K562 (cell line): Measurements from ENCODE around the gene MRLN. TPM values are rescaled to one million over a fixed set of nuclear protein-coding genes. Genes with fewer than 3 reads are reported as not detected.

Experiments used
- ATAC-seq: fragments of 200-7000 bp; cut with Tn5 transposase; 3 replicates; pipeline ENCODE4 v1.9.1; 2020; ENCODE audit warnings: moderate library complexity
- Bru-seq: library from RNA; stranded (reverse); fragments of 400-500 nt; gene quantifications from one replicate; lab custom pipeline; 2021; lab: Mats Ljungman, UMichigan
- BruChase-seq, 2 experiments: library from RNA; stranded (reverse); fragments of 400-500 nt; gene quantifications; one replicate each; lab custom pipeline; 2021; lab: Mats Ljungman, UMichigan
- BruUV-seq: library from RNA; stranded (reverse); fragments of 400-500 nt; replicated peaks from 2 replicates; lab custom pipeline; 2021; lab: Mats Ljungman, UMichigan
- CTCF ChIA-PET: fragments of 300-600 bp; formaldehyde crosslinking; extraction: SDS; loops from one replicate; lab custom pipeline; 2021; ENCODE audit warnings: low intra/inter-chr PET ratio; lab: Yijun Ruan, JAX
- POLR2A ChIA-PET: fragments of 300-600, 350-650 bp; sonication (Branson Sonifier 250); formaldehyde crosslinking; extraction: SDS; loops from one replicate; lab custom pipeline; 2021; ENCODE audit warnings: antibody characterized with exemption, inconsistent platforms; lab: Yijun Ruan, JAX
- DNase-seq, 4 experiments: peaks; one replicate each; pipeline versions ENCODE4 v3.0.0 to v3.0.0-alpha.2; 2011 to 2018; ENCODE audit warnings: low spot score in 3 of 4, mixed read lengths in 3 of 4; ENCODE audit errors: extremely low read depth in 1 of 4
- FAIRE-seq: peaks from 2 replicates; lab custom pipeline; 2011; peaks lifted over from hg19 to GRCh38; lab: Jason Lieb, UNC
- H2AFZ ChIP-seq: 2 replicates; pipeline ENCODE4 v1.6.0; 2011; ENCODE audit warnings: low read depth, low read length, control low read depth, inconsistent platforms
- H3K27ac ChIP-seq: fragments of 200-600 bp; 3 replicates; pipeline ENCODE4 v1.8.0; 2011; ENCODE audit warnings: low read depth, mild to moderate bottlenecking, control low read depth, inconsistent platforms, low read length, moderate library complexity, mixed read lengths; ENCODE audit errors: extremely low read depth
- H3K27me3 ChIP-seq, 2 experiments: fragments of 300-600 bp in 1 of 2; 2 replicates in 1 of 2; 3 replicates in 1 of 2; pipeline versions ENCODE4 v1.6.0 to v1.8.0; 2011; ENCODE audit warnings: inconsistent platforms in 2 of 2, low read length in 2 of 2, mild to moderate bottlenecking in 1 of 2, mixed read lengths in 1 of 2, moderate library complexity in 1 of 2; ENCODE audit not compliant: control insufficient read depth in 2 of 2, insufficient read depth in 2 of 2
- H3K36me3 ChIP-seq: fragments of 300-600 bp; 3 replicates; pipeline ENCODE4 v1.8.0; 2011; ENCODE audit warnings: mild to moderate bottlenecking, low read length, inconsistent platforms; ENCODE audit not compliant: control insufficient read depth, insufficient read depth
- H3K4me1 ChIP-seq, 2 experiments: fragments of 200-600 bp in 1 of 2; replicated peaks in 1 of 2; 2 replicates in 1 of 2; 3 replicates in 1 of 2; pipeline versions ENCODE4 v1.5.1 to v1.8.0; 2011; ENCODE audit warnings: inconsistent platforms in 2 of 2, low read length in 2 of 2, mild to moderate bottlenecking in 1 of 2, mixed read lengths in 1 of 2, moderate library complexity in 1 of 2; ENCODE audit not compliant: control insufficient read depth in 2 of 2, insufficient read depth in 2 of 2
- H3K4me2 ChIP-seq: 2 replicates; pipeline ENCODE4 v1.6.1; 2011; ENCODE audit warnings: low read length, control low read depth, inconsistent platforms, mixed read lengths; ENCODE audit not compliant: insufficient read depth
- H3K4me3 ChIP-seq: fragments of 200-600 bp; sonication (generic), shearing (Covaris generic); 2 replicates; pipeline ENCODE4 v1.5.1; 2016; ENCODE audit warnings: control low read depth, inconsistent platforms
- H3K79me2 ChIP-seq: fragments of 200-600 bp; 3 replicates; pipeline ENCODE4 v1.8.0; 2011; ENCODE audit warnings: low read length, inconsistent platforms; ENCODE audit not compliant: control insufficient read depth, insufficient read depth
- H3K9ac ChIP-seq, 2 experiments: 2 replicates each; pipeline versions ENCODE4 v1.6.0 to v1.6.1; 2011; ENCODE audit warnings: low read depth in 2 of 2, low read length in 2 of 2, control low read depth in 1 of 2, inconsistent platforms in 1 of 2, mild to moderate bottlenecking in 1 of 2, mixed read lengths in 1 of 2; ENCODE audit not compliant: insufficient read depth in 1 of 2
- H3K9me1 ChIP-seq: one replicate; pipeline ENCODE4 v1.6.0; 2011; ENCODE audit warnings: inconsistent platforms, mild to moderate bottlenecking, low read length, moderate library complexity; ENCODE audit not compliant: control insufficient read depth, insufficient read depth
- H3K9me3 ChIP-seq: replicated peaks from 2 replicates; pipeline ENCODE4 v1.5.1; 2011; ENCODE audit warnings: low read depth, low read length, inconsistent platforms; ENCODE audit not compliant: control insufficient read depth, insufficient read depth
- H4K20me1 ChIP-seq: replicated peaks from 2 replicates; pipeline ENCODE4 v1.6.1; 2011; ENCODE audit warnings: low read length, inconsistent platforms, mixed read lengths; ENCODE audit not compliant: control insufficient read depth, insufficient read depth
- FOSL1 ChIP-seq: fragments of 200-800 bp; sonication (Bioruptor generic); conservative IDR thresholded peaks from 2 replicates; pipeline ENCODE4 v1.6.1; 2016; ENCODE audit warnings: missing genetic modification characterization, missing compliant biosample characterization
- KLF13 ChIP-seq: fragments of 450-650 bp; IDR thresholded peaks from 2 replicates; pipeline ENCODE4 v1.6.1; 2016; ENCODE audit warnings: missing genetic modification characterization, low read depth, mild to moderate bottlenecking, missing compliant biosample characterization, moderate library complexity, borderline replicate concordance
- TAF1 ChIP-seq: IDR thresholded peaks from 2 replicates; pipeline ENCODE4 v1.6.1; 2011; ENCODE audit warnings: mild to moderate bottlenecking, low read length, moderate library complexity; ENCODE audit not compliant: insufficient read depth, control insufficient read depth, severe bottlenecking; ENCODE audit errors: extremely low read depth
- WGBS: fragments of 100-300 bp; shearing (Covaris generic); methylation state at CpG from one replicate; pipeline ENCODE4 v1.1.6; 2016; ENCODE audit warnings: low coverage, mixed read lengths; ENCODE audit not compliant: insufficient coverage; ENCODE audit errors: missing lambda C conversion rate; 5-methylcytosine and 5-hydroxymethylcytosine counted together
- in situ Hi-C: fragments of 300-500 bp; cut with MboI; formaldehyde crosslinking; loops from 4 replicates; pipeline ENCODE4 v1.15.0; 2018; ENCODE audit warnings: inconsistent platforms, mixed read lengths
- intact Hi-C: fragments of 100-400 bp; cut with micrococcal nuclease; formaldehyde crosslinking; loops from 2 replicates; pipeline ENCODE4 v1.14.2; 2022
- long read RNA-seq, 3 experiments: library from polyadenylated mRNA in 2 of 3; library from RNA in 1 of 3; unstranded in 2 of 3; stranded (forward) in 1 of 3; transcript quantifications; one replicate each; pipeline ENCODE4 v2.0.0, GENCODE V29; 2019 to 2022
- polyA minus RNA-seq, 3 experiments: library from RNA; depleted of rRNA, polyadenylated mRNA; stranded (reverse); fragments of >200 nt; gene quantifications; 2 replicates each; pipeline ENCODE4 v1.2.3, GENCODE V29; 2011
- polyA plus RNA-seq, 8 experiments: library from polyadenylated mRNA; depleted of rRNA in 4 of 8; stranded (reverse) in 5 of 8; unstranded in 3 of 8; fragments of >200 nt; fragmentation: Nextera tagmentation in 2 of 8; fragmentation: Illumina TruSeq in 1 of 8; extraction: Ambion mirVana in 2 of 8; extraction: Trizol in 1 of 8; gene quantifications; 2 replicates each; pipeline versions ENCODE4 v1.2.1 to v1.2.3, GENCODE V29; 2011 to 2014; ENCODE audit warnings: inconsistent platforms in 1 of 8, missing spikeins in 1 of 8
- total RNA-seq, 7 experiments: library from RNA; depleted of rRNA in 6 of 7; stranded (reverse); fragments of >200 nt in 6 of 7; fragmentation: Illumina TruSeq in 2 of 7; extraction: Trizol in 2 of 7; gene quantifications; 2 replicates each; pipeline versions ENCODE4 v1.2.1 to v1.2.3, GENCODE V29; 2011 to 2021; ENCODE audit warnings: low replicate concordance in 1 of 7

MRLN gene
- not detected in 2 replicates for total RNA-seq (2011; cell fraction: chromatin; rRNA removed; ENCODE audit: low replicate concordance)
- not detected in 2 replicates for total RNA-seq (2011; cell fraction: nucleolus; rRNA removed)
- not detected in 2 replicates for total RNA-seq (2011; cell fraction: nucleoplasm; rRNA removed)
- total RNA-seq (2014; rRNA removed), result not detected in 2 replicates
- not detected in 2 replicates for total RNA-seq (2014; rRNA removed; fragmentation: Illumina TruSeq; extraction: Trizol)
- not detected in 2 replicates for total RNA-seq (2015; rRNA removed; fragmentation: Illumina TruSeq; extraction: Trizol)
- total RNA-seq (2021), result not detected in 2 replicates
- polyA plus RNA-seq (2011; rRNA removed), result not detected in 2 replicates
- not detected in 2 replicates for polyA plus RNA-seq (2011; cell fraction: cytosol; rRNA removed)
- not detected in 2 replicates for polyA plus RNA-seq (2011; cell fraction: nucleus; rRNA removed)
- not detected in 2 replicates for polyA plus RNA-seq (2012)
- not detected in 2 replicates for polyA plus RNA-seq (2014; fragmentation: Illumina TruSeq; extraction: Trizol)
- polyA plus RNA-seq (2014; fragmentation: Nextera tagmentation; extraction: Ambion mirVana), result under 1 TPM; 0.07 to 0.13 TPM
- not detected in 2 replicates for polyA plus RNA-seq (2014; rRNA removed)
- not detected in 2 replicates for polyA minus RNA-seq (2011; rRNA and poly(A)+ RNA removed)
- not detected in 2 replicates for polyA minus RNA-seq (2011; cell fraction: cytosol; rRNA and poly(A)+ RNA removed)
- not detected in 2 replicates for polyA minus RNA-seq (2011; cell fraction: nucleus; rRNA and poly(A)+ RNA removed)
- percentile 14 among the genes with signal in this experiment for Bru-seq, nascent RNA
- BruChase-seq, experiment 1, labeled RNA remaining after a 2-hour chase, result percentile 42 among the genes with signal in this experiment
- percentile 42 among the genes with signal in this experiment for BruChase-seq, experiment 2, labeled RNA remaining after a 6-hour chase
- long read RNA-seq, experiment 1, result 0 reads
- long read RNA-seq, experiment 2, result 0 reads
- long read RNA-seq, experiment 3, result 0 reads

DNA sequence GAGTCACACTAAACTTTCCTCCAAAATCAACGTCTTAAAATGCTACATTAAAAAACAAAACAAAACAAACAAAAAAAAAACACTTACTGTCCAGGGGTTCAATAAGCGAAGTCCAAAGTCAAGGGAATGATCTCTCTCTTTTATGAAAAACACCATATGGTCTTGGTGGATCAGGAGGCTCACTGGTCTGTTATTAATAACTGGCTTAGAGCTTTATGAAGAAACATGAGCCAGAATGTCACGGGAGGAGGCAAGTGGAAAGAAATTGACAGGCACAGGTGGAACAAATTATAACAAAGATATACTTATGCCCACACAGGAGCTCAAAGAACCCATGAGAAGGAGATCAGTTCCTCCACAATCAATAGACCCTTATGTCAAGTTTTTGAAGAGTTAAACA lies at the start of gene MRLN:
MRLN (minus strand) TSS at position 189 of the 400 bp plus-strand sequence.
- H3K27me3 ChIP-seq, result peaks cover 5 to 6% of the 10 kb centered on the region in 2 experiments; a peak in 3 of 5 replicates
- no peaks in the 10 kb centered on the region for H3K36me3 ChIP-seq
- no peaks in the 10 kb centered on the region for H3K4me1 ChIP-seq
- no peaks in the 10 kb centered on the region for H3K9me3 ChIP-seq
- no peak within 1 kb of the TSS for H3K27ac ChIP-seq
- no peaks in the 10 kb centered on the region for H3K9me1 ChIP-seq
- H4K20me1 ChIP-seq, result no peaks in the 10 kb centered on the region
- BruUV-seq, result no TSS peak
- H2AFZ ChIP-seq, result no peak within 1 kb of the TSS
- ATAC-seq (no peak), FAIRE-seq (no peak), DNase-seq (no peak)
- WGBS, result 0% methylated on average over 3 of the region's 3 CpGs
- TF ChIP-seq TAF1 (no peak), FOSL1 (no peak), KLF13 (tag) (no peak)
- no peak within 1 kb of the TSS for H3K9ac ChIP-seq
- no peaks in the 10 kb centered on the region for H3K79me2 ChIP-seq
- no peak within 1 kb of the TSS for H3K4me2 ChIP-seq
- H3K4me3 ChIP-seq, result no peak within 1 kb of the TSS
- CTCF ChIA-PET, result no interaction called here
- intact Hi-C loops, result no loop called here
- POLR2A ChIA-PET, result no interaction called here
- in situ Hi-C loops, result no loop called here
